Activated T-helper 2 cell treated with anti-CD3 and anti-CD28 coated beads, Interferon-gamma antibody, Interleukin-2, Interleukin-4, amounts not matched to agents 10 μg/mL and 5 μg/mL and 100 μg/mL, durations not matched to agents 14 hours and 24 hours and 36 hours (primary cell): ENCODE results near the gene MIEN1. TPM values are rescaled to one million over a fixed set of nuclear protein-coding genes. Genes with fewer than 3 reads are reported as not detected.
A peak's percentile ranks its signal among the peaks of the same experiment; 100 is the strongest.
"Not testable (repeated sequence)": the region's sequence is repeated elsewhere in the genome, so short reads cannot be mapped to it uniquely, and the experiment has no call there.

ENCODE experiments used
- DNase-seq: peaks from one replicate; pipeline ENCODE4 v3.0.0; 2021; ENCODE audit warnings: low spot score
- H3K27ac Mint-ChIP-seq: one replicate; pipeline ENCODE4 v1.8.0; 2021; ENCODE audit warnings: mixed read lengths
- H3K27me3 Mint-ChIP-seq: one replicate; pipeline ENCODE4 v1.8.0; 2021; ENCODE audit warnings: low read depth, mixed read lengths
- H3K36me3 Mint-ChIP-seq: one replicate; pipeline ENCODE4 v1.8.0; 2021; ENCODE audit warnings: low read depth, mixed read lengths
- H3K4me1 Mint-ChIP-seq: one replicate; pipeline ENCODE4 v1.8.0; 2021; ENCODE audit warnings: low read depth, mixed read lengths
- H3K4me3 Mint-ChIP-seq: one replicate; pipeline ENCODE4 v1.8.0; 2021; ENCODE audit warnings: low read depth, mild to moderate bottlenecking, moderate library complexity, mixed read lengths
- H3K9me3 Mint-ChIP-seq: one replicate; pipeline ENCODE4 v1.8.0; 2021; ENCODE audit warnings: mixed read lengths
- intact Hi-C: fragments of 100-400 bp; cut with micrococcal nuclease; formaldehyde crosslinking; loops from one replicate; pipeline ENCODE4 v1.15.1; 2023
- total RNA-seq: library from RNA; stranded (reverse); gene quantifications from 2 replicates; pipeline ENCODE4 v1.2.3, GENCODE V29; 2022

Gene MIEN1
- total RNA-seq, 1 donor from 2014 or later: 38.8 TPM

DNA sequence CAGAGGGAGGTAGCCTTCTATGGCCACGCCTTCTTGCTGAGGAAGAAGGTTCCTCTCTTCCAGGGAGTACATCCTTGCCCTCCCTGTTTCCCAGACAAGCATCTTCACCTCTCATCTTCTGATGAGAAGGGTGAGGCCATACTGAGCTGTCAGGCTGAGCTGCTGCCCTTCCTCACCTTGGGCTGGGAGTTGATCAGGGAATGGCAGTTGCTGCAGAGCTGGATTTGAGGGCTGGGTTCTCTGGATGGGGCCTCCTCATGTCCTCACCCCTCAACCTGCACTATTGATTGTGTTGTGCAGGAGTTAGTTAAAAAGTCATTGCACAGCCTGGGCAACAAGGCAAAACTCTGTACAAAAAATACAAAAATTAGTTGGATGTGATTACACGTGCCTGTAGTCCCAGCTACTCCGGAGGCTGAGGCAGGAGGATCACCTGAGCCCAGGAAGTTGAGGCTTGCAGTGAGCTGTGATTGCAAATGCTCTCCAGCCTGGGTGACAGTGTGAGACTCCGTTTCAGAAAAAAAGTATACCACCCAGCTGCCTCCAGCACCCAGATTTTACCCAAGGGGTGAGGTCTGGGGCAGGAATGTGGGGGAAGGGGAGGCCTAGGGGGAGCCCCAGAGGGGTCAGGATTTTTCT, 28.4 kb downstream of the MIEN1 start:
- Mint-ChIP-seq H3K9me3 (no peaks in the 10 kb centered on the region), H3K27ac (no peak overlapping the region), H3K27me3 (peaks cover 34% of the 10 kb centered on the region), H3K4me3 (no peak overlapping the region), H3K36me3 (no peaks in the 10 kb centered on the region), H3K4me1 (peaks cover 5% of the 10 kb centered on the region)
- intact Hi-C loops: no loop called here
- DNase-seq: no peak

DNA sequence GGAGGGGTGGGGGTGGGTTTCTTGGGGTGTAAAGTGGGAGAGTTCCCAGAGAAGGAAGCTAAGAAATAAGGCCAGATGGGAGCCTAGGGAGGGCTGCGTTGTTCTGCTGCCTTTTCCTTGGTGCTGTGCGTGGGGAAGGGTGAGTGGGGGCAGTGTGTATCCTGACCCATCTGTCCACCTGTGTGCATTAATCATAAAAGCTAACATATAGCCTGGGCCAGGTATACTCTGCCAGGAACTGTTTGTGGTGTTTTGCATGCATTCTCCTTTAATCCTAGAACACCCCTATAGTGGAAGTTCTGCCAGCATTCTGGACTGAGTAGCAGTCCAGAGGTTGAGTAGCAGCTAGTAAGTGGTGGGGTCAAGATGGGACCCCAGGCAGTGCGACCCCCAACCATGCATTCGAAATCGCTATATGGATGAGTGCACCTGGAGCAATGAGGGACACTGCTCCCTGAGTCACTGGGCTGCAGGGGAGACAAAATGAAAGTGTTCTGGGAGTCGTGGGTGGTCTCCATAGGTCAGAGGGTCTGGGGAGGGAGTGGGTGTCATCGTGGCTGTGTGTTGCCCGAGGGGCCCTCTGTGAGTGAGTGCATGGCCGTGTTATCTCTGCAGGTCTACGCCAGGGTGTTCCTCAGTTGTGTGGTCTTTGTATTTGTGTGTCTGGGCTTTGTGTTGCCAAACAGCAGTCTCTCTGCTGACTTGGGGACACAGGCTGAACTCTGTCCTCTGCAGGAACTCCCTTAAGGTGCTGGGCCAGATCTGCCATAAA, 29.1 kb downstream of the MIEN1 start:
- H3K4me1 Mint-ChIP-seq: peaks cover 3% of the 10 kb centered on the region
- no peaks in the 10 kb centered on the region for H3K9me3 Mint-ChIP-seq
- H3K4me3 Mint-ChIP-seq: no peak overlapping the region
- H3K27me3 Mint-ChIP-seq: peaks cover 34% of the 10 kb centered on the region
- no peak for DNase-seq
- intact Hi-C loops: no loop called here
- no peaks in the 10 kb centered on the region for H3K36me3 Mint-ChIP-seq
- no peak overlapping the region for H3K27ac Mint-ChIP-seq

DNA sequence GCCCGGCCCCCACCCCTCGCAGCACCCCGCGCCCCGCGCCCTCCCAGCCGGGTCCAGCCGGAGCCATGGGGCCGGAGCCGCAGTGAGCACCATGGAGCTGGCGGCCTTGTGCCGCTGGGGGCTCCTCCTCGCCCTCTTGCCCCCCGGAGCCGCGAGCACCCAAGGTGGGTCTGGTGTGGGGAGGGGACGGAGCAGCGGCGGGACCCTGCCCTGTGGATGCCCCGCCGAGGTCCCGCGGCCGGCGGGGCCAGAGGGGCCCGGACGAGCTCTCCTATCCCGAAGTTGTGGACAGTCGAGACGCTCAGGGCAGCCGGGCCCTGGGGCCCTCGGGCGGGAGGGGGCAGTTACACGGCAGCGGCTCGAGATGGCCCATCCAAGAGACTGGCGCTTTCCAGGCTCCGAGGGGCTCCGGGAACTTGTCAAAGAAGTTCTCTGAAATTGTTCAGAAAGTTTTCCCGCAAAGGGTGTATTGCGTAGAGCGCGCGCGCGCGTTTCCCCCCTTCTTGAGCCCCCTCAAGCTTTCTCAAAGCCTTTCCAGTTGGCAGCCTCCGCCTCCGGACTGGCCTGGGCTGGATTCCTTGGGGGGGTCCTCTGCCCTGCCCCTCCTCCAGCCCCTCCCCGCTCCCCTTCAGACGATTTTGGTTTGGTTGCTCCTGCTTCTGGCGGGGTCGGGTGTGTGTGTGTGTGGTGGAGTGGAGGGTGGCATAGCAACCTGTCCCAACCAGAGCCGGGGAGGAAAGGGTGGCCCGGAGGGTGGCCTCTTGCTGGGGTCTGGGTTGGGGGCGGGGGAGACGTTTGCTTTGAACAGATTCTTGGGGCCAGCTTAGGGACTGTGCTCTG, 30.0 kb downstream of the MIEN1 start:
- intact Hi-C loops: no loop called here
- H3K27me3 Mint-ChIP-seq: peaks cover 34% of the 10 kb centered on the region
- no peak overlapping the region for H3K27ac Mint-ChIP-seq
- no peaks in the 10 kb centered on the region for H3K9me3 Mint-ChIP-seq
- H3K4me1 Mint-ChIP-seq: peaks cover 3% of the 10 kb centered on the region
- no peak overlapping the region for H3K4me3 Mint-ChIP-seq
- no peaks in the 10 kb centered on the region for H3K36me3 Mint-ChIP-seq
- DNase-seq: no peak

DNA sequence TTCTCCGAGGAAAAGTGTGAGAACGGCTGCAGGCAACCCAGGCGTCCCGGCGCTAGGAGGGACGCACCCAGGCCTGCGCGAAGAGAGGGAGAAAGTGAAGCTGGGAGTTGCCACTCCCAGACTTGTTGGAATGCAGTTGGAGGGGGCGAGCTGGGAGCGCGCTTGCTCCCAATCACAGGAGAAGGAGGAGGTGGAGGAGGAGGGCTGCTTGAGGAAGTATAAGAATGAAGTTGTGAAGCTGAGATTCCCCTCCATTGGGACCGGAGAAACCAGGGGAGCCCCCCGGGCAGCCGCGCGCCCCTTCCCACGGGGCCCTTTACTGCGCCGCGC, 30.5 kb downstream of the MIEN1 start, which contains the start of gene ERBB2:
ERBB2 (plus strand) TSS at position 247 of the 330 bp plus-strand sequence. CDS start 175 bp downstream, outside the sequence.
- intact Hi-C loops: no loop called here
- peaks cover 3% of the 10 kb centered on the region for H3K4me1 Mint-ChIP-seq
- H3K9me3 Mint-ChIP-seq: no peaks in the 10 kb centered on the region
- H3K27ac Mint-ChIP-seq: no peak within 1 kb of the TSS
- H3K36me3 Mint-ChIP-seq: no peaks in the 10 kb centered on the region
- DNase-seq: no peak
- H3K27me3 Mint-ChIP-seq: peaks cover 34% of the 10 kb centered on the region
- no peak within 1 kb of the TSS for H3K4me3 Mint-ChIP-seq

GRCh38 chr17:39699157-39699817, 31.0 kb downstream of the MIEN1 start:
- H3K4me3 Mint-ChIP-seq, DNase-seq, H3K4me1 Mint-ChIP-seq, H3K36me3 Mint-ChIP-seq, intact Hi-C loops, H3K9me3 Mint-ChIP-seq, H3K27ac Mint-ChIP-seq: not testable (repeated sequence)
- peaks cover 34% of the 10 kb centered on the region for H3K27me3 Mint-ChIP-seq

DNA sequence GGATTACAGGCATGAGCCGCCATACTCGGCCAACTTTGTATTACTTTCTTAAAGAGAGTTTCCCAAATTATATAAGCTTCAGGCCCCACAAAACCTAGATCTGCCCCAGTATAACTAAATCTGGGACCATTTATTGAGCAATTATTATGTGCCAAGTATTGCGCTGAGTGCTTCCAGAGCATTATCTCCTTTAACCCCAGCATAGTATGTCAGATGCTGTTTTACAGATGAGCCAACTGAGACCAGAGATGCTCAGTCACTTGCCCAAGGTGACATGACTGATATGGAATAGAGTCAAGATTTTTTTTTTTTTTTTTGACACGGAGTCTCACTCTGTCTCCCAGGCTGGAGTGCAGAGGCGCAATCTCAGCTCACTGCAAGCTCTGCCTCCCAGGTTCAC, 32.4 kb downstream of the MIEN1 start:
- no peak overlapping the region for H3K27ac Mint-ChIP-seq
- no peak for DNase-seq
- no peaks in the 10 kb centered on the region for H3K4me1 Mint-ChIP-seq
- H3K4me3 Mint-ChIP-seq: no peak overlapping the region
- peaks cover 34% of the 10 kb centered on the region for H3K27me3 Mint-ChIP-seq
- no peaks in the 10 kb centered on the region for H3K9me3 Mint-ChIP-seq
- intact Hi-C loops: no loop called here
- no peaks in the 10 kb centered on the region for H3K36me3 Mint-ChIP-seq

DNA sequence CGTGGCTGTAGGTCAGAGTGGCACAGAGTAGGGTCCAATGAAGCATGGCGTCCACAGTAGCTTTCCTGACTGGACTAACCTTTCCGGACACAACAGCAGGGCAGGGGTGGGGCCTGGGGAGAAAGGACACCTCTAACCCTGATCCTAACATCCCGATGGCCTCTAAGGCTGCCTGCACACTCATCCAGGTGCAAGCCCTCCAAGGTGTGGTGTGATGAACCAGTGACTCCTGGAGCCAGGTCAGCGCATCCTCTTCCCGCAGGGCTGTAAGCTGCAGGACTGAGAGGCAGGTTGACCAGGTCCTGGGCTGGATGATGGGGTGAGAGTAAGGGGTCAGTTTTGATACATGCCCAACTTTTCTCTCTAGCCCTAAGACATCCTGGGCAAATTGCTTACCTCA, 33.6 kb downstream of the MIEN1 start:
- no peaks in the 10 kb centered on the region for H3K4me1 Mint-ChIP-seq
- no peak overlapping the region for H3K27ac Mint-ChIP-seq
- H3K9me3 Mint-ChIP-seq: no peaks in the 10 kb centered on the region
- peaks cover 24% of the 10 kb centered on the region for H3K27me3 Mint-ChIP-seq
- H3K36me3 Mint-ChIP-seq: no peaks in the 10 kb centered on the region
- H3K4me3 Mint-ChIP-seq: no peak overlapping the region
- no peak for DNase-seq
- intact Hi-C loops: no loop called here

GRCh38 chr17:39695089-39695474, 35.2 kb downstream of the MIEN1 start:
- no peaks in the 10 kb centered on the region for H3K36me3 Mint-ChIP-seq
- H3K4me1 Mint-ChIP-seq: no peaks in the 10 kb centered on the region
- intact Hi-C loops: no loop called here
- H3K27me3 Mint-ChIP-seq: peaks cover 12% of the 10 kb centered on the region
- no peak for DNase-seq
- H3K27ac Mint-ChIP-seq: no peak overlapping the region
- H3K4me3 Mint-ChIP-seq: no peak overlapping the region
- H3K9me3 Mint-ChIP-seq: no peaks in the 10 kb centered on the region

DNA sequence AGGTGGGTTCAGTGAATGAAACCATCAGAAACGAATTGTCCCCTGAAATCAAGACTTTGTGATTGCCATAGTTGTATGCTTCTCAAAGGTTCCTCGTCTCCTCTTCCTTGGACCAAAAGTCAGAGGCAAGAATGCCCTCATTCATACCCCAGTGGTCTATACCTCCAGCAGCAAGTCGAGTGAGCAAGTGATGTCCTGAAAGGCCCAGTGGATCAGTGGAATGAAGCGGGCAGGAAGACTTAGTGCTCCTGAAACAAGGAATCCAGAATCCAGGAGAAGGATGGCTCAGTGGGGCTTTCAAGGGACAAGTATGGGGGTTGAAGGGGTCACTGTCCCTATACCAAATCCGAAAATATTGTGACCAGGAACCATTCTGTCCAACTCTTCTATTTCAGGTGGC, 35.7 kb downstream of the MIEN1 start:
- peaks cover 9% of the 10 kb centered on the region for H3K27me3 Mint-ChIP-seq
- H3K4me3 Mint-ChIP-seq: no peak overlapping the region
- no peaks in the 10 kb centered on the region for H3K4me1 Mint-ChIP-seq
- H3K27ac Mint-ChIP-seq: no peak overlapping the region
- no peak for DNase-seq
- H3K9me3 Mint-ChIP-seq: no peaks in the 10 kb centered on the region
- intact Hi-C loops: no loop called here
- no peaks in the 10 kb centered on the region for H3K36me3 Mint-ChIP-seq

- peaks cover 17% of the 10 kb centered on the region for H3K4me1 Mint-ChIP-seq
- intact Hi-C loops: loop anchor here (10.0 kb wide), 1 partner anchor 76 kb away; no protein-coding TSS in a partner anchor
- H3K27ac Mint-ChIP-seq: peak overlapping the region; percentile 92
- H3K27me3 Mint-ChIP-seq: no peaks in the 10 kb centered on the region
- peaks cover 3% of the 10 kb centered on the region for H3K9me3 Mint-ChIP-seq
- H3K4me3 Mint-ChIP-seq: peak overlapping the region; percentile 87
- H3K36me3 Mint-ChIP-seq: peaks cover 18% of the 10 kb centered on the region
- no peak for DNase-seq
These were observed 41.4 kb downstream of the MIEN1 start for GRCh38 chr17:39688945-39689344.

DNA sequence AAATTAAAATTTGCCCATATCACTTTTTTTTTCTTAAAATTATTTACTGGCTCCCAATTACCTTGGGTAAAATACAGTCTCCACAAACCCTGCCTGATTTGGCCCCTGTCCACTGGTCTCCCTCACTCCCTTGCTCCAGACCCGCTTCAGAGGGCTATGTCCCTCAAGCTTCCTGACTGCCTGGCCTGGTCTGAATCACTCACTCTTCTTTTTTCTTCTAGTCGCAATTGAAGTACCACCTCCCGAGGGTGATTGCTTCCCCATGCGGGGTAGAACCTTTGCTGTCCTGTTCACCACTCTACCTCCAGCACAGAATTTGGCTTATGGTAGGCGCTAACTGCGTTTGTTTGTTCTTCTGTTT, 41.9 kb downstream of the MIEN1 start:
- Mint-ChIP-seq H3K27me3 (no peaks in the 10 kb centered on the region), H3K4me3 (peak overlapping the region; percentile 87), H3K4me1 (peaks cover 17% of the 10 kb centered on the region), H3K9me3 (peaks cover 3% of the 10 kb centered on the region), H3K27ac (peak overlapping the region; percentile 92), H3K36me3 (peaks cover 20% of the 10 kb centered on the region)
- intact Hi-C loops: loop anchor here (10.0 kb wide), 1 partner anchor 76 kb away; no protein-coding TSS in a partner anchor
- no peak for DNase-seq
